Germinal center (tissue), 1 donor: ENCODE data around the gene RCL1.
"Not testable (repeated sequence)": the region's sequence is repeated elsewhere in the genome, so short reads cannot be mapped to it uniquely, and the experiment has no call there.

Experiments used
- DNase-seq: peaks from one replicate; pipeline ENCODE4 v3.0.0; 2012; ENCODE audit warnings: mixed read lengths, low spot score

RCL1 gene

GRCh38 chr9:4783191-4783590, 9.6 kb upstream of the RCL1 start:
- DNase-seq = not testable (repeated sequence)

- DNase-seq = no peak
Observed at GRCh38 chr9:4784403-4784802, 8.3 kb upstream of the RCL1 start.

GRCh38 chr9:4786599-4786998, 6.1 kb upstream of the RCL1 start:
- DNase-seq = no peak

GRCh38 chr9:4787876-4788275, 4.9 kb upstream of the RCL1 start:
- DNase-seq = no peak

- DNase-seq = no peak
Observed at GRCh38 chr9:4788703-4789102, 4.0 kb upstream of the RCL1 start.

- no peak for DNase-seq
Observed at GRCh38 chr9:4792054-4792571, 631 bp upstream of the RCL1 start.

- DNase-seq = no peak
Observed at GRCh38 chr9:4793459-4794395, 983 bp downstream of the RCL1 start.

GRCh38 chr9:4794691-4795090, 1.9 kb downstream of the RCL1 start:
- DNase-seq = no peak

- not testable (repeated sequence) for DNase-seq
Observed at GRCh38 chr9:4795108-4795507, 2.4 kb downstream of the RCL1 start.

- DNase-seq = no peak
Observed at GRCh38 chr9:4796530-4796929, 3.8 kb downstream of the RCL1 start.

GRCh38 chr9:4796988-4797853, 4.5 kb downstream of the RCL1 start:
- DNase-seq = peak; percentile 19

GRCh38 chr9:4797854-4798150, 5.1 kb downstream of the RCL1 start:
- DNase-seq = no peak

GRCh38 chr9:4798281-4799032, 5.7 kb downstream of the RCL1 start:
- no peak for DNase-seq

- no peak for DNase-seq
Observed at GRCh38 chr9:4799033-4799430, 6.3 kb downstream of the RCL1 start.

GRCh38 chr9:4799775-4800174, 7.0 kb downstream of the RCL1 start:
- no peak for DNase-seq

- DNase-seq = no peak
Observed at GRCh38 chr9:4801156-4801555, 8.4 kb downstream of the RCL1 start.

- DNase-seq = no peak
Observed at GRCh38 chr9:4803670-4804530, 11.2 kb downstream of the RCL1 start.

- no peak for DNase-seq
Observed at GRCh38 chr9:4804531-4805016, 11.8 kb downstream of the RCL1 start.

GRCh38 chr9:4805191-4805918, 12.6 kb downstream of the RCL1 start:
- DNase-seq = no peak

GRCh38 chr9:4810565-4810964, 17.8 kb downstream of the RCL1 start:
- DNase-seq = no peak
